GM18519 (cell line): ENCODE measurements around the gene LEPROT.
"Not testable (repeated sequence)": the region's sequence is repeated elsewhere in the genome, so short reads cannot be mapped to it uniquely, and the experiment has no call there.

ENCODE experiments used
- ATAC-seq: cut with Tn5 transposase; IDR thresholded peaks from one replicate; pipeline ENCODE4 v1.9.1; 2021; ENCODE audit warnings: mild to moderate bottlenecking, moderate library complexity; ENCODE audit not compliant: unreplicated experiment, low FRiP score

Gene LEPROT, protein sequence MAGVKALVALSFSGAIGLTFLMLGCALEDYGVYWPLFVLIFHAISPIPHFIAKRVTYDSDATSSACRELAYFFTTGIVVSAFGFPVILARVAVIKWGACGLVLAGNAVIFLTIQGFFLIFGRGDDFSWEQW

DNA sequence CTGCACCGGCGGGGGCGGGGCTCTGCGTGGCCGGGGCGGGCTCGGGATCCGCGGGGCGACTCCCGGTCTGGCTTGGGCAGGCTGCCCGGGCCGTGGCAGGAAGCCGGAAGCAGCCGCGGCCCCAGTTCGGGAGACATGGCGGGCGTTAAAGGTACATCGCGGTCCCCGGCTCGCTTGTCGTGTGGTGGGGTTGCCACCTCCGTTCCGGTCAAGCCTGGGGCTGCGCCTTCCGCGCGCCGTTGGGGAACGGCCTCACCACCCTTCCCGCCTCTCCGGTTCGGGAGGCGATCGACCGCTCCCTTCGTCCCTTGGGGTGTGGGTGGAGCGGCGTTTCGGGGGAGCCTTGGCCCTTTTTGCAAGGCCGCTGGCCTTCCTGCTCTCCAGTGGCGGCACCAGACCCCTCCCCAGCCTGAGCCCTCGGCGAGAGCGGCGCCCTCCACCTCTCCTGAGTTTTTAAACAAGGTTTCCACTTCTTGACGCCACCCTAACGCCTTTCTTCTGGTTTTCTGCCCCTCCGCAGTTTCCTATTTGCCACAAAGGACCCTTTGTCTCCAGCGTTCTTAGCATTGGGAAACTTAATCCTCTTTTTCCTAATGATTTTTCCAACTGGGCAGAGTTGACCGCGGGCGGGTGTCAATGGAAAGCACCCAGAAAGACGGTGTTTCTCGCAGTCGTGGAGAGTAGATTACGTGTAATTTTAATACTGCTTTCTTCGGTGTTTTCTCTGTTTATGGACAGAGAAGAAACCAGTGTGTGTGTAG is at the start of gene LEPROT, which contains the start of gene LEPR:
LEPROT (plus strand) TSS at position 79 of the 761 bp plus-strand sequence; CDS start at position 136, 57 bp downstream.
LEPR (plus strand) TSS at position 79 of the 761 bp plus-strand sequence. CDS start 144,898 bp downstream, outside the sequence.
- ATAC-seq, result no peak

GRCh38 chr1:65371544-65371943 is 48.9 kb upstream of the LEPROT start:
- ATAC-seq, result no peak

DNA sequence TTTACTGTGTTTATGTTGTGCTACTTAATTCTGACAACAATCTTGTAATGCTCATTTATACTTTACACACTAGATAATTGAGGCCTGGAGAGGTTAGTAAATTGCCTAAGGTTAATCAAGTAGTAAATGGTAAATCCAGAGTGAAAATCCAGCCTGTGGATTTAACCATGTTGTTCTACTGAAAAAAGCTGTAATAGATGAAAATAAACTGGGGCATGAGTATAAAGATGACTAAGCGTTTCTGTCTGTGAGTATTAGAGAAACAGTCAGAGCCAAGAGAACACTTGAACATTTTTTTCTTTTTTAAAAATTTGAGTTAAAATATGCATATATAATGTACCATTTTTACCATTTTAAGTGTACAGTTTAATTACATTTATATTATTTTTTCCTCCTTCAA is 47.9 kb upstream of the LEPROT start:
- no peak for ATAC-seq

DNA sequence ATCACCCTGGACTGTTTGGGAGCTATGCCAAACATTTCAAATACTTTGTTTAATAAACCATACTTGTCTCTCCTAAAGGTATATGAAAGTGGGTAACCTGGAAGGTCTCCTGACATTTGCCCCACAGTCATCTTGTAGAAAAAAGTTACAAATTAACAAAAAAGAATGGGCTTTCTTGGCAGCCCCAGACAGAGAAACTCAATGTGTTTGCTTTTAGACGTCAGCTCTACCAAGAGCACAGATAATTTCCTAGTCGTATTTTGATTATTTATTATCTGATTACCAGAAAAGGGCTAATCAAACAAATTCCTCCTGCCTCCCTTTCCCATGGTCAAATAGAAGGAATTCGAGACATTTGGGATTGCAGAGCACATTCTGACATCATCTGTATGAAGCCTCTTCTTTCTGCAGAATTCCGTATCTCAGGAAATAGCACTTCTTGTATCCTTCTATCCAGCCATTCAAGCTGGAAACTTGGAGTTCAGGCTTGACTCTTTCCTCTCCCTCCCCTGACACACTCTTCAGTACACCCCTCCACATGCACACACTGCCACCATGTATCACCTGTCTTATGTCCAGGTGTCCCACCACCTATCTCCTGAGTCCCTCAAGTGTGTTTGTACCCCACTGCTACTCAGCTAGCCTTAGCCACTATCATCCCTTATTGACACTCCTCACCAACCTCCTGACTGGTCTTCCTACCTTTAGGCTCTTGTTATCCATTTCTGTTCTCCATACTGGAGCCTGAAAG is 42.8 kb upstream of the LEPROT start:
- no peak for ATAC-seq

- no peak for ATAC-seq
Measured at GRCh38 chr1:65378247-65378946, 42.1 kb upstream of the LEPROT start.

DNA sequence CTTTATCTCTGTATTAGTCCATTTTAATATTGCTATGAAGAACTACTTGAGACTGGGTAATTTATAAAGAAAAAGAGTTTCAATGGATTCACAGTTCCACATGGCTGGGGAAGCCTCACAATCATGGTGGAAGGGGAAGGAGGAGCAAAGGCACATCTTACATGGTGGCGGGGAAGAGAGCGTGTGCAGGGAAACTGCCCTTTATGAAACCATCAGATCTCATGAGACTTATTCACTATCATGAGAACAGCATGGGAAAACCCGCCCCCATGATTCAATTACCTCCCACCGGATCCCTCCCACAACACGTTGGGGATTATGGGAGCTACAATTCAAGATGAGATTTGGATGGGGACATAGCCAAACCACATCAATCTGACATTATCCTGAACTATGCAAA is 36.0 kb upstream of the LEPROT start:
- ATAC-seq, result not testable (repeated sequence)

- no peak for ATAC-seq
Measured at GRCh38 chr1:65386439-65386838, 34.0 kb upstream of the LEPROT start.

- no peak for ATAC-seq
Measured at GRCh38 chr1:65387821-65388220, 32.6 kb upstream of the LEPROT start.

DNA sequence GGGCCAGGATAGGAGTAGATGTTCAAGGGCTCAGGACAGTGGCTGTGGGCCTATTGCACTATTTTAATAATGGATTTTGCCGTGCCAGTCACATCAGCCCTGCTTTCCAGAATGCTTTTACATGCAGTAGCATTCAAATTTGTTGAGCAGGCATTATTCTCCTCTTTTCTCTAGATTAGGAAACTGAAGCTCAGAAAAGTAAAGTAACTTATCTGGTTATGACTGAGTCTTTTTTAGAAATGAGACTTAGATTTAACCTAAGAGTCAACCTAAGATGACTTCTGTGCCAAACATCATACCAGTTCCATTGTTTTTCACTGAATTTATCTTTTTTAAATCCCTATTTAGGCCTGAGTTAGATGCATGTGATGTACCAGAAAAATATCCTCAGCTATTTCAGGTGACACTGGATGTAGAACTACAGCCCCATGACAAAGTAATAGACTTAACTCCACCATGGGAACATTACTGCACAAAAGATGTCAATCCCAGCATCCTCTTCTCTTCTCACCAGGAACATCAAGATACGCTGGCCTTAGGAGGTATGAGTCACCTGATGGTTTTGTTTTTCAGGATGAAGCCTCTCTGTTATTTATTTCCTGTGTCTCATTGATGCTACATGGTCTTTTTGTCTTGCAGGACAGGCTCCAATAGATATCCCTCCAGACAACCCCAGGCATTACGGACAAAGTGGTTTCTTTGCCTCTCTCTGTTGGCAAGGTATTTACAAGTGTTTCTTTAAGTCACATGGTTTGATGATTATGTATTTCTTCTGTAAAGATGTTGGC is 31.4 kb upstream of the LEPROT start:
- ATAC-seq, result no peak

DNA sequence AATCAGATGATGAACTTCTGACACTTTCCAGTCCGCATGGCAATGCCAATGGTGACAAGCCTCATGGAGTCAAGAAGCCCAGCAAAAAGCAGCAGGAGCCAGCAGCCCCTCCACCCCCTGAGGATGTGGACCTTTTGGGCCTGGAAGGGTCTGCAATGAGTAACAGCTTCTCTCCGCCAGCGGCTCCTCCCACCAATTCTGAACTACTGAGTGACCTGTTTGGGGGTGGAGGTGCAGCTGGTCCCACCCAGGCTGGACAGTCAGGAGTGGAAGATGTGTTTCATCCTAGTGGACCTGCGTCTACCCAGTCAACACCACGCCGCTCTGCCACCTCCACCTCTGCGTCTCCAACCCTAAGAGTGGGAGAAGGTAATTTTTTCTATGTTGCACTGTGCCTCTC is 28.0 kb upstream of the LEPROT start:
- ATAC-seq, result no peak

DNA sequence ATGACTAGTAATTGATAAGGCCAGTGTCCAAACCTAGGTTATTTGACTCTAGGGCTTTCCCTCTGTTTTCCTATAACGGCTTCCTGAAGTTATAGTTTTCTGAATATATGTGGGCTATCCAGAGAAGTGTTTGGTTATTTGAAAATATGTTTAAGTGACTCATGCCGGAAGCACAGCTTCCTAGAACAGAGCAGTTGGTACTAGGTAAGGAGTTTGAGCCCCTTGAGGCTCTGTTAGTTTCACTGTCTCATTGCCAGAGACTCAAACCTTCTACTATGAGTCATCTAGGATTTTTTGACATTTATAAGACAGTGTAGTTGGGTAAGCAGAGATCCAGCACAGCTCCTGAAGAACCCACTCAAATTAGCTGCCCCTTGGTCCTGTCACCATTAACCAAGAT is 27.1 kb upstream of the LEPROT start:
- ATAC-seq, result peak; percentile 79

DNA sequence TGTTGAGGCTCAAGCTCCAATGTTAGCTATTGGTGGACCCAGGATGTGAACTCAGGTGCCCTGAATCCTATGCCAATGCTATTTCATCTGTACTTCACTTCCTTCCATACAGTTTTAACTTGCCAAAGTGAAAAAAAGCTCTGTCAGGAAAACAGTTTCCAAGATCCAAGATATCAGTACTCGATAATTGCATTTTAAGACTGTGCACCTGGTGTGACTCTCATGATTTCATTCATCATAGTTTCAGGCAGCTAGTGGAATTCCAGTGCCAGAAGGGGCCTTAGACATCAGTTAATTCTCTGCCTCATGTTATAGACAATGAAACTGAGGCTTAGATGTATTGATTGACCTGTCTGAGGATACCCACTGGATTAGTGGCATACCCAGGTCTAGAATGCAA is 26.5 kb upstream of the LEPROT start:
- ATAC-seq, result no peak

DNA sequence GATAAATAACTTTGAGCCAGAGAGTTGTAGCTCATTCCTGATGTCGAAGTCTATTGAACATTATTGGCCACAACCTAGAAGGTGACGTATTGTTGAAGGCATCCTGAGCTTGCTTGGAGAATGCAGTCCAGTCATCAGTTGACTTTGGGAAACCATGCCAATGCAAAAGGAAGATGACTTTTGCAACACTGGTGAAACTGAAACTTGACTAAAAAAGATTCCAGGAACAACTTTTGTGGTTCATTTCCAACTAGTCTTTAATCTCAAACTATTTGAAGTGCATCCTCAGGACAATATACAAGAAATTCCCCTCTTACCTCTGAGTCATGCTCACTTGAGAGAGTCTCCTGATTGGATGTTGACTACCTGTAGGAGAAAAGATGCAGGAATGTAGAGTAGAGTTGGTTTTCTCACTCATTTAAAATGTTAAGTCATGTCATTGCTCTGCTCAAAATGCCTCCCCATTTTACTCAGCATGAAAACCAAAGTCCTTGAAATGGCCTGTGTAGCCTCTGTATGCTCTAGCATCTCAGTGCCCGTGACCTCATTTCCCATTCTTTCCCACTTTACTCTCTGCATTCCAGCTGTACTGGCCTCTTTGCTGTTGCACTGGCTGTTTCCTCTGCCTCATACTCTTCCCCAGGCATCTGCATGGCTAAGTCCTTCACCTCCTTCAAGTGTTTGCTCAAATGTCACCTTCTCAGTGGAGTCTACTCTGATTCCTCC is 24.4 kb upstream of the LEPROT start:
- ATAC-seq, result no peak

GRCh38 chr1:65398083-65398482 is 22.4 kb upstream of the LEPROT start:
- ATAC-seq, result no peak

DNA sequence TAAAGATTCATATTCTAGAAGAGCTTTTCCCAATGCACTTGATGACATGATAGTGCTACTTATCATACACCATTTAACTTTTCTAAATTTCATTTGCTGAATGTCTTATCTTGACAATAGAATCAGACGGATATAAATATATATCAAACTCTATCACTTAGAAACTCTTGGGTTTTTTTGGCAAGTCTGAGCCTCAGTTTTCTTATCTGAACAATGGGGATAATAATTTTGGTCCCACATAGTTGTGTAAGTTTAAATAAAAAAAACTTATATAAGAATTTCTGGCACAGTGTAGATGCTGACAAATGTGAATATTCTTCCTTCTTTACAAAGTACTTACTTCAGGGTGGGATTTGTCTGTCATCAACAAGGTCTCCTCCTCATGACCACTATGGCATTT is 21.5 kb upstream of the LEPROT start:
- no peak for ATAC-seq

DNA sequence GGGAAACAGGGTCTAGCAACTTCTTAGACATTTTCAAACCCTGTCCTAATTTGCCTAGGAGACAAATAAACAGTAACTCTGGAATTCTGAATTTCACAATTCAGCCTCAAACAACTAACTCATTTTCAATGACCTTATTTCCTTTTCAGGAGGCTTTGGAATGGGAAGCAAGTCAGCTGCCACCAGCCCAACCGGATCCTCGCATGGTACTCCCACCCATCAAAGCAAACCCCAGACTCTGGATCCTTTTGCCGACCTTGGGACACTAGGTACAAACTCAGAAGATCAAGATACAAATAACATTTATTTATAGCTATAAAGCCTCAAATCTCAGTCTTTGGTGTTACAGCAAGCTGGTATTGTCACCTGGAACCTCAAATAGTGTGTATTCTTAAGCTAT is 18.9 kb upstream of the LEPROT start:
- ATAC-seq, result no peak

GRCh38 chr1:65404941-65405340 is 15.5 kb upstream of the LEPROT start:
- ATAC-seq, result no peak

DNA sequence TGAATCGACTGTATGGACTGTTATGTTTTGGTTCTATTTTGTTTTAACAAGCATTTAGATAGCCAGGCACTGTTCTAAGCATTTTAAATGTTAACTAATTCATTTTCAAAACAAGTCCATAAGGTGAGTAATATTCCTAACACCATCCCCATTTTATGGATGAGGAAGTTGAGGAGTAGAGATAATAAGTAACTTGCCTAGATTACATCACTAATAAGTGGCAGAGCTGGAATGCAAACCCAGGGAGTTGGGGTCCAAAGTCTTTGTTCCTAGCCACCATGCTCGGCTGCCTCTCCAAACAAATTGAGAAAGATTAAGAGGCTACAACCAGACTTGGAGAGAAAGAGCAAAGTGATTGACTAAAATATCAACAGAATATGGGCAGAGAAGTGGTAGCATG is 12.6 kb upstream of the LEPROT start:
- no peak for ATAC-seq

DNA sequence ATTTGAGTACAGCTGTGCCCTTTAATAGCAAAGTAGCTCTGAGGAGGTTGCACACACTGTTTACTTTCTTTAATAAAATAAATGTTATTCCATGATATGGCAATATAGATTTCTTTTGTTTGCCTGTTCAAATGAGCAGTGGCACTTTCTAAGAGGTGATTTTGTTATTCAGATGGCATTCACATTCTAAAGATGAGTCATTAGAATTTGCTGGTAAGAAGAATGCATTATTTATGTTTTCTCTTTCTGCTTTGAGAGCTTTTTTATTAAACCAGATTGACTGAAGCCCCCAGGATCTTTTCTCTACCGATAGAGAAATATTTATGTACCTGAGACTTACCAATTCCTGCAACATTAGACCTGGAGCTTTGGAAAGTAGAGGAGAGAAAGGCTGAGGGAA is 11.2 kb upstream of the LEPROT start:
- ATAC-seq, result no peak
